Measurements from ENCODE around the gene CPED1.
"Not testable (repeated sequence)": the region's sequence is repeated elsewhere in the genome, so short reads cannot be mapped to it uniquely, and the experiment has no call there.

CPED1 gene

GRCh38 chr7:121195874-121196273 lies 207.4 kb downstream of the CPED1 start:
- DNase-seq, result no peak

GRCh38 chr7:121196286-121196685 lies 207.8 kb downstream of the CPED1 start:
- no peak for DNase-seq

- DNase-seq, result no peak
These were observed 208.9 kb downstream of the CPED1 start for GRCh38 chr7:121197455-121197854.

GRCh38 chr7:121198502-121198901 lies 210.0 kb downstream of the CPED1 start:
- DNase-seq, result no peak

GRCh38 chr7:121202125-121202524 lies 213.6 kb downstream of the CPED1 start:
- DNase-seq, result no peak

- DNase-seq, result no peak
These were observed 214.3 kb downstream of the CPED1 start for GRCh38 chr7:121202834-121203233.

- peak; percentile 14 for DNase-seq
These were observed 216.0 kb downstream of the CPED1 start for GRCh38 chr7:121204537-121204936.

GRCh38 chr7:121205777-121206176 lies 217.3 kb downstream of the CPED1 start:
- no peak for DNase-seq

GRCh38 chr7:121211253-121211652 lies 222.7 kb downstream of the CPED1 start:
- no peak for DNase-seq

GRCh38 chr7:121212036-121212435 lies 223.5 kb downstream of the CPED1 start:
- no peak for DNase-seq

GRCh38 chr7:121214657-121215056 lies 226.1 kb downstream of the CPED1 start:
- DNase-seq, result no peak

GRCh38 chr7:121219026-121219425 lies 230.5 kb downstream of the CPED1 start:
- DNase-seq, result no peak

- not testable (repeated sequence) for DNase-seq
These were observed 232.6 kb downstream of the CPED1 start for GRCh38 chr7:121221108-121221507.

- no peak for DNase-seq
These were observed 240.3 kb downstream of the CPED1 start for GRCh38 chr7:121228779-121229178.

GRCh38 chr7:121235201-121235600 lies 246.7 kb downstream of the CPED1 start:
- DNase-seq, result no peak

GRCh38 chr7:121237601-121238000 lies 249.1 kb downstream of the CPED1 start:
- DNase-seq, result no peak

GRCh38 chr7:121244120-121244870 lies 255.8 kb downstream of the CPED1 start:
- DNase-seq, result no peak

- not testable (repeated sequence) for DNase-seq
These were observed 262.9 kb downstream of the CPED1 start for GRCh38 chr7:121251367-121251766.

GRCh38 chr7:121252523-121253235 lies 264.2 kb downstream of the CPED1 start:
- DNase-seq, result not testable (repeated sequence)

GRCh38 chr7:121259826-121260225 lies 271.3 kb downstream of the CPED1 start:
- peak; percentile 43 for DNase-seq

- DNase-seq, result no peak
These were observed 272.8 kb downstream of the CPED1 start for GRCh38 chr7:121261207-121261884.

- no peak for DNase-seq
These were observed 273.7 kb downstream of the CPED1 start for GRCh38 chr7:121262221-121262620.

GRCh38 chr7:121262969-121263368 lies 274.5 kb downstream of the CPED1 start:
- DNase-seq, result no peak
